SH-SY5Y (cell line): Measurements from ENCODE around the gene MIER2.

Source experiments
- GATA2 ChIP-seq: IDR thresholded peaks from 2 replicates; pipeline ENCODE4 v1.6.1; 2011; ENCODE audit warnings: mild to moderate bottlenecking, low read depth, low read length
- GATA3 ChIP-seq: IDR thresholded peaks from 2 replicates; pipeline ENCODE4 v1.6.1; 2011; ENCODE audit warnings: low read depth, mild to moderate bottlenecking, low read length, moderate library complexity

Gene MIER2

DNA sequence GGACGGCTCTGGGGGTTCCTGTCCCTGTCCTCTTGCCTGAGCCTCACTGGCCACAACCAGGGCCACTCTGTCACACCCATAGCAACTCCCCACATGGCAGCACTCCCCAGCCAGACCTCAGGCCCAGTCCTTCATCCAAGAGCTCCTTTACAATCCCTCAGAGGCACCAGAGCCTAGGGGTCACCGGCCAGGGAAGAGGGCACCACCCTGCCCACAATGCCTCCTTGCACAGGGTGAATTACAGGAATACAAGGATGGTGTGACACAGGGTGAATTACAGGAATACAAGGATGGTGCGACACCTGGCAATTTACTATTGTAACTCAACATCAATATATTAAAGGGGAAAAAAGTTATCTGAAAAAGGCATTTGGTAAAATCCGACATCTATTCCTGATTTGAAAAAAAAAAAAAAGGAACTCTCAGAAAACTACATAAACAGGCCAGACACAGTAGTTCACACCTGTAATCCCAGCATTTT, 16.5 kb downstream of the MIER2 start:
- TF ChIP-seq GATA2: no peak
- no peak for TF ChIP-seq GATA3

GRCh38 chr19:327291-328024, 17.1 kb downstream of the MIER2 start:
- TF ChIP-seq GATA3: no peak
- TF ChIP-seq GATA2: no peak

DNA sequence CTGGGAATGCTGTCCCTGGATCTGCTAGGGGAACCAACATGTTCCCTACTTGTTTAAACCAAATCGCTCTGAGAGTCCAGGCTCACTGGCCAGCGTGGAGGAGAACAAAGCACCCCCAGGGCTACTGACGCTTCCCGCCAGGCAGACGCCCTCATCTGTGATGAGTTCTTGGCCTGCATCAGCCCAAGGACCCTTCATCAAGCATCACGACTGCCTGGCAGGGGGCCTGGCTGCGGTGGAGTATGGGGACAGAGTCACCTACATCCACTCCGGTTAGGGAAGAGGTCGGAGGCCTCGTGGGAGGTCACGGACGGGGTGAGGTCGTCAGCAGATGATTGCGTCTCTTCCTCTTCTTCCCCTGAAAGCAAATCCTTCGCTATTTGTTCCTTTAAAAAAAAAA, 17.7 kb downstream of the MIER2 start:
- TF ChIP-seq GATA3 (no peak), GATA2 (no peak)

DNA sequence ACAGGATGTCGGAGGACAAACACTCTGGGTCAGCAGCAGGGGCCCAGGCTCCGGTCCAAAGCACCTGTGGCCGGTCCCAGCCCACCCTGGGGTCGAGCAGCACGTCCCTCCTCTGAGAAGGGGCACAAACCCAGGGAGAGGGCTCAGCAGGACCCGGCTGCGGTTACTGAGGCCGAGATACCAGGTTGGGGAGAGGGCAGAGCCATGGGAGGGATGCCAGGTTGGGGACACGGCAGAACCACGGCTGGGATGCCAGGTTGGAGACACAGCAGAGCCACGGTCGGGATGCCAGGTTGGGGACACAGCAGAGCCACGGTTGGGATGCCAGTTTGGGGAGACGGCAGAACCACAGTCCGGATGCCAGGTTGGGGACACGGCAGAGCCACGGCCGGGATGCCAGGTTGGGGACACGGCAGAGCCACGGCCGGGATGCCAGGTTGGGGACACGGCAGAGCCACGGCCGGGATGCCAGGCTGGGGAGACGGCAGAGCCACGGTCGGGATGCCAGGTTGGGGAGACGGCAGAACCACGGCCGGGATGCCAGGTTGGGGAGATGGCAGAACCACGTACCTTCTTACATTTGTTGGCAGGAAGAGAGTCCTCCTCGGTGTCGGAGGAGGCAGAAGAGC, 18.5 kb downstream of the MIER2 start:
- no peak for TF ChIP-seq GATA2
- TF ChIP-seq GATA3: no peak

DNA sequence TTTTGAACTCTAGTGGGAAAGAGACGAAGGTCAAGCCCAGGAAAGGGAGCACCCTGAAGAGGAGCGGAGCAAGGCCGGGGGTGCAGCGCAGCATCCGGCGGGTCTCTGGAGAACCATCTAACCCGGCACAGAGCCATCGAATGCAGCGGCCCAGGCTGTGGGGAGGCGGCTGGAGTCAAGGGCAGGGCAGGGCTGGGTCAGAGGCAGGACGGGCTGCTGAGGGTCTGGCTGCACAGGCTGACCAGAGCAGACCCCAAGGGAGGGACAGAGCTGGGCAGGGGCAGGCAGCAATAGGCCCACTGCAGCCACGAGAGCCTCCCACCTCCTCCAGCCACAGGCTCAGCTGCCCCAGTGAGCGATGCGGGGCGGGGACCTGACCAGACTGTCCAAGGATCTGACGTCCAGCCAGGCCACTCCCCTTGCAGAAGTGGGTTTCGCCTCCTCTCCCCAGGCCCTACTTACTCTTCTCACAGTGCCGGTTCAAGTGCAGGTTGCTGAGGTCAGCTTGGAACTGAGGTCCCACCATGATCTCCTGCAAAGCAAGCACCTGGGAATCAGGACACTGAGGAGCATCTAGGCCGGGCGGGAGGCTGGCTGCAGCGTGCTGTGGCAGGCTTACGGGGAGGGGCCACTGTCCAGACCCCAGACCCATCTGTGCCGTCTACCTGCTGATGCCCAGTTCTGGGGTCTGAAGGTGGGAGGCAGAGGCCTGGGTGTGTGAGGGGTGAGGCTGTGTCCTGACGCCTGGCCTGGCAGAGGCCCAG, 19.2 kb downstream of the MIER2 start:
- TF ChIP-seq GATA3 (no peak), GATA2 (no peak)

- TF ChIP-seq GATA2 (no peak), GATA3 (no peak)
Observed at GRCh38 chr19:324716-325115, 19.9 kb downstream of the MIER2 start.

- no peak for TF ChIP-seq GATA3
Observed at GRCh38 chr19:322616-323015, 22.0 kb downstream of the MIER2 start.

DNA sequence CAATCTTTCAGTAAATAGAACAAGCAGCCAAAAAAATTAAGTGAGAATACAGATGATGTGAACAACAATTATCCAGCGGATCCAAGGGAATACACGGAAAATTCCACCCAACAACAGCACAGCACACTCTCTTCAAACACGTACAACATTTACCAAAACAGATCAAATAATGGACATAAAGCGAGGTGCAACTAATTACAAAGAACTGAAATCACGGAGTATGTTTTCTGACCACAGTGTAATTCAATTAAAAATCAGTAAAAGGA, 26.2 kb downstream of the MIER2 start:
- TF ChIP-seq GATA2 (no peak), GATA3 (no peak)

- TF ChIP-seq GATA2 (no peak), GATA3 (no peak)
Observed at GRCh38 chr19:317710-318508, 26.7 kb downstream of the MIER2 start.

DNA sequence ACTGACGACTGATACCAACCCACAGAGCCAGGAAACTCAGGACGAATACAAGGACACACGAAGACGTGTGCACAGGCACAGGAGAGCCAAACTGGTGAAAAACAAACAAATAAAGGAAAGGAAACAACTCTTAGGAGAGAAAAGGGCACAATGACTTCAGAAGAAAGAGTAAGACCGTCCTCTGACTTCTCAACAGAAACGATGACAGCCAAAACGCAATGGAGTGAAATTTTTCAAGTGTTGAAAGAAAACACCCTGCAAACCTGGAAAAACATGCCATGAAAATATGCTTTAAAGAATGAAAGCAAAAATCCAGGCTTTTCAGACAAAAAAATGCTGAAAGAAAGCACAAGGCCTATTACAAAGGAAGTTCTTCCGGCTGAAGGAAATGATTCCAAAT, 28.8 kb downstream of the MIER2 start:
- no peak for TF ChIP-seq GATA3
- TF ChIP-seq GATA2: no peak

DNA sequence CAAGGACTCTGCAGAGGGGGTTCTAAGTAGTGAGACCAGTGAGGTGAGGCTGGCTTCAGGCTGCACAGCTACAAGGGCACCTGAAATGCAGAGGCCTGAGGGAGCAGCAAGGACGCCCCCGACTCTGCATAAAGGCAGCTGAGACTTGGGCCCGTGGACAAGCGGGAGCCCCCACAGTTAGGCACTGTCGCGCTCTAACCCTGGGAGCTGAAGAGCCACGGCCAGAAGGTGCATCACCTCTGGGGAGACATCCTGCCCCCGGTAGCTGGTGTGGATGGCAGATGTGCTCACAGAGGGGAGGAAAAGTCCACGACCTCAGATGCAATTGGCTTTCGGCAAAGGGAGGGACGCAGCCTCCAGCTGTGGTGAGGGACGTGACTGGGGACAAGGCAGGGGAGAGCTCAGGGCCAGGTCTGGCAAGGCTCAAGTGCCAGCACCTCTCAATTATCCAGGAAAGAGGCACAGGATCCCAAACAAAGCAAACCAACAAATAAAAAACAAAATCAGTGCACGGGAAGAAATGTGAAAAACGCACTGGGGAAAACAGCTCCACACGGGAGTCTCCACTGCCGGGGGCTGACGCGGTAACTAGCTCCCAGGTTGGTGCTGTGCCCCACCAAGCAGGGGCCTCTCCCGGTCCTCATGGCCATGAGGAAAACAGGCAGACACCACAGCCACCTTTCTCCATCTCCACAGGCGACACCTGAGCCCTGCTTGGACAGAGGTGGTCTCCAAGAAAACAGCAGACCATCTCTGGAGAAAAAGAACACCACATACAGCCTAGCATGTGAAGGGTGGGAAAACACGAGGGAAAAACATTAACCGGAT, 30.4 kb downstream of the MIER2 start:
- TF ChIP-seq GATA3: no peak
- no peak for TF ChIP-seq GATA2

- no peak for TF ChIP-seq GATA2
- TF ChIP-seq GATA3: no peak
Observed at GRCh38 chr19:313169-313987, 31.2 kb downstream of the MIER2 start.
